LNCAP (cell line): ENCODE data around the gene FARS2.

ENCODE experiments used
- CTCF ChIP-seq: fragments of 450-650 bp; IDR thresholded peaks from 2 replicates; pipeline ENCODE4 v1.5.1; 2017; ENCODE audit warnings: mild to moderate bottlenecking

Gene FARS2

GRCh38 chr6:5331845-5332442 lies 70.6 kb downstream of the FARS2 start:
- TF ChIP-seq CTCF: no peak

GRCh38 chr6:5333658-5334057 lies 72.3 kb downstream of the FARS2 start:
- TF ChIP-seq CTCF: no peak

GRCh38 chr6:5334341-5334740 lies 73.0 kb downstream of the FARS2 start:
- TF ChIP-seq CTCF: no peak

GRCh38 chr6:5335020-5335419 lies 73.7 kb downstream of the FARS2 start:
- no peak for TF ChIP-seq CTCF

GRCh38 chr6:5337573-5337972 lies 76.3 kb downstream of the FARS2 start:
- no peak for TF ChIP-seq CTCF

GRCh38 chr6:5338177-5338960 lies 77.1 kb downstream of the FARS2 start:
- TF ChIP-seq CTCF: no peak

- no peak for TF ChIP-seq CTCF
These were observed 78.5 kb downstream of the FARS2 start for GRCh38 chr6:5339786-5340185.
